HL-60 (cell line): ENCODE data around the gene FBLIM1.
A peak's percentile ranks its signal among the peaks of the same experiment; 100 is the strongest.

Experiments used
- DNase-seq, 2 experiments: peaks; one replicate each; pipeline ENCODE4 v3.0.0-alpha.2; 2010 to 2020; ENCODE audit warnings: low read depth in 1 of 2, low spot score in 1 of 2
- H3K27ac ChIP-seq: fragments of 250-450 bp; sonication (Bioruptor Pico); replicated peaks from 2 replicates; pipeline ENCODE4 v1.5.1; 2020; ENCODE audit warnings: mild to moderate bottlenecking, moderate library complexity
- H3K27me3 ChIP-seq: fragments of 250-450 bp; sonication (Bioruptor Pico); 2 replicates; pipeline ENCODE4 v1.5.1; 2021; ENCODE audit warnings: mild to moderate bottlenecking, moderate library complexity; ENCODE audit not compliant: insufficient read depth, poor library complexity, severe bottlenecking
- H3K4me3 ChIP-seq: replicated peaks from 2 replicates; pipeline ENCODE4 v1.5.1; 2011; ENCODE audit warnings: mild to moderate bottlenecking, control low read depth, low read length; ENCODE audit not compliant: insufficient read depth
- CTCF ChIP-seq: IDR thresholded peaks from one replicate; pipeline ENCODE4 v1.5.1; 2011; ENCODE audit warnings: low read length, control low read depth, inconsistent platforms; ENCODE audit not compliant: insufficient read depth
- GABPA ChIP-seq: IDR thresholded peaks from 2 replicates; pipeline ENCODE4 v1.6.1; 2012; ENCODE audit warnings: low read depth
- POLR2AphosphoS5 ChIP-seq: IDR thresholded peaks from 2 replicates; pipeline ENCODE4 v1.6.1; 2012; ENCODE audit warnings: low read depth
- REST ChIP-seq: IDR thresholded peaks from 2 replicates; pipeline ENCODE4 v1.6.1; 2012; ENCODE audit warnings: low read depth; ENCODE audit not compliant: insufficient replicate concordance
- SPI1 ChIP-seq: IDR thresholded peaks from 2 replicates; pipeline ENCODE4 v1.6.1; 2012; ENCODE audit warnings: low read depth, mild to moderate bottlenecking, borderline replicate concordance

The FBLIM1 gene

GRCh38 chr1:15802234-15802965 is 43.8 kb downstream of the FBLIM1 start:
- Histone ChIP-seq H3K27ac (no peak overlapping the region), H3K27me3 (peaks cover 2% of the 10 kb centered on the region), H3K4me3 (no peak overlapping the region)
- no peak for DNase-seq
- no peak for TF ChIP-seq CTCF
- no peak for TF ChIP-seq GABPA
- TF ChIP-seq SPI1: no peak
- no peak for TF ChIP-seq REST
- no peak for TF ChIP-seq POLR2AphosphoS5

- Histone ChIP-seq H3K4me3 (no peak overlapping the region), H3K27me3 (peaks cover 2% of the 10 kb centered on the region), H3K27ac (no peak overlapping the region)
- peak in 1 of 2 experiments; percentile 10 for DNase-seq
- no peak for TF ChIP-seq CTCF
- TF ChIP-seq POLR2AphosphoS5: no peak
- no peak for TF ChIP-seq GABPA
- no peak for TF ChIP-seq SPI1
- no peak for TF ChIP-seq REST
Measured at GRCh38 chr1:15803380-15803779, 44.8 kb downstream of the FBLIM1 start.

- TF ChIP-seq CTCF (no peak), GABPA (no peak), SPI1 (no peak), POLR2AphosphoS5 (no peak), REST (no peak)
- DNase-seq: no peak
Measured at GRCh38 chr1:15804060-15804459, 45.5 kb downstream of the FBLIM1 start.

More at GRCh38 chr1:15804060-15804459, 45.5 kb downstream of the FBLIM1 start:
- Histone ChIP-seq H3K4me3 (no peak overlapping the region), H3K27ac (no peak overlapping the region), H3K27me3 (peaks cover 2% of the 10 kb centered on the region)
